GM19468 (cell line): ENCODE data around the gene NEB.
"Not testable (repeated sequence)": the region's sequence is repeated elsewhere in the genome, so short reads cannot be mapped to it uniquely, and the experiment has no call there.

ENCODE experiments used
- ATAC-seq: cut with Tn5 transposase; IDR thresholded peaks from one replicate; pipeline ENCODE4 v1.9.1; 2021; ENCODE audit warnings: mild to moderate bottlenecking, moderate library complexity, moderate number of reproducible peaks; ENCODE audit not compliant: unreplicated experiment; ENCODE audit errors: extremely low read depth

Gene NEB

GRCh38 chr2:151620761-151621160, 113.5 kb downstream of the NEB start:
- ATAC-seq, result no peak

DNA sequence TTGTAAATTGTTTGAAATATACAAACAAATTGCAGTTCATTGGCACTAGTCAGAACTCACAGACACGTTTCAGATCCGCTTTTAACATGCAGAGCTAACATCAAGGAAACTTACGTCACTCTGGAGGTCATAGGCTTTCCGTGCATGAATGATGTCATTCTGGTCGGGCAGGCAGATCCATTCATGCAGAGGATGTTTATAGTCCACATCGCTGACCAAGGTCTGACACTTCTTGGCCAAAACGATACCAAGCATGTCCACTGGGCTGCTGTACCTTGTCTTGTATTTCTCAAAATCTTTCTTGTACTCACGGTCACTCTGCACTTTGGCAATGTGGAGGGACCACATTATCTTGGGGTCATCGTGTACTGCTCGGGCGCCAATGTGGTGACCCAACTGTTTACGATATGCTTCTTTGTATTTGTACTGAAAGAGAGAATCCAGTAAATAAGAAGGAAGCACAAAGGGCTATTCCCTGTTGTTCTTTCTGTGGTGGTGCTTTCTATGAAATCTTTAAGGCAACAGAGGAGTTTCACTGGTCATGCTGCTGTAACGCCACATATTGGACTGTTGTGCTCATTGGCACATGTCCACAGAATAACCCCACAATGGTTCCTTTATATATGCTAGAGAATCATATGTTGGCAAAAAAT, 114.8 kb downstream of the NEB start:
- no peak for ATAC-seq

- no peak for ATAC-seq
Measured at GRCh38 chr2:151616760-151617339, 117.4 kb downstream of the NEB start.

DNA sequence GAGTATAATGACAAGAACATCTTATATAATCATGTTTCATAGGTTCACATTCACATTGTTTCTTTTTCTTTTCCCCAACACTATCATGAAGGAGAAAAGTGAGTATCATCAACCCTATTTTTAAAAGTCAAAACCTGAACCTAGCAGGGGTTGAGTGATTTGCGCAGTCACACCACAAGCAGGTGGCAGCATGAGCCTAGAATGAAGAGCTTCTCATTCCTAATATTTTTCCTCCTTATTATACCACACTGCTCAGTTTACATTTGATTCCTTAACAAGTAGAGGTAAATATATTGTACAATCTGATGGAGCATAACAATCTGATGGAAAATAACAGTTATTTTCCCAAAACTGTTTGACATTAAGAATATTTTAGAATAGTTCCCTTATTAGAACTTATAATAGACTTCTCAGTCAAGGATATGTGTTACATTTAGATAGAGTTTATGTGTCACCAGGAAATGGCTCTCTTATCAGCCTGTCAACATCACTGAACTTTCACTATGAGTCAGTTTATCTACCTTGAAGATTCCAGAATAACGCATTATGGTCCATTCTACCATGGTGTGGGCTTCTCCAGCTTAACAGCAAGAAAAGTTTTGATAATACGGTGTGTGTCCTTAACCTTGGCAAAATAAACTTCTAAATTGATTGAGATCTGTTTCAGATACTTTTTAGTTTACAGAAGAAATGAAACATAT, 119.5 kb downstream of the NEB start:
- no peak for ATAC-seq

DNA sequence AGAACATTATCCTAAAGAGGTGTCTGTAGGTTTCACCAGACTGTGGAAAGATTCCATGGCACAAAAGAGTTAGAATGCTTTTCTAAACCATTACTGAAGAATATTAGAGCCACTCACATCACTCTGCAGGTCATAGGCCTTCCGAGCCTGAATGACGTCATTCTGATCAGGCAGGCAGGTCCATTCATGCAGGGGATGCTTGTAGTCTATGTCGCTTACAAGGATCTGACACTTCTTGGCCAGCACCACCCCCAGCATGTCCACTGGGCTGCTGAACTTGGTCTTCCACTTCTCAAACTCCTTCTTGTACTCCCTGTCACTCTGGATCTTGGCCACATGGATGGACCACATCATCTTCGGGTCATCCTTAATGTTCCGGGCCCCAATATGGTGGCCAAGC, 120.1 kb downstream of the NEB start:
- no peak for ATAC-seq

GRCh38 chr2:151611351-151611750, 122.9 kb downstream of the NEB start:
- ATAC-seq, result no peak

GRCh38 chr2:151610310-151610709, 124.0 kb downstream of the NEB start:
- ATAC-seq, result no peak

GRCh38 chr2:151609705-151610104, 124.6 kb downstream of the NEB start:
- ATAC-seq, result no peak

DNA sequence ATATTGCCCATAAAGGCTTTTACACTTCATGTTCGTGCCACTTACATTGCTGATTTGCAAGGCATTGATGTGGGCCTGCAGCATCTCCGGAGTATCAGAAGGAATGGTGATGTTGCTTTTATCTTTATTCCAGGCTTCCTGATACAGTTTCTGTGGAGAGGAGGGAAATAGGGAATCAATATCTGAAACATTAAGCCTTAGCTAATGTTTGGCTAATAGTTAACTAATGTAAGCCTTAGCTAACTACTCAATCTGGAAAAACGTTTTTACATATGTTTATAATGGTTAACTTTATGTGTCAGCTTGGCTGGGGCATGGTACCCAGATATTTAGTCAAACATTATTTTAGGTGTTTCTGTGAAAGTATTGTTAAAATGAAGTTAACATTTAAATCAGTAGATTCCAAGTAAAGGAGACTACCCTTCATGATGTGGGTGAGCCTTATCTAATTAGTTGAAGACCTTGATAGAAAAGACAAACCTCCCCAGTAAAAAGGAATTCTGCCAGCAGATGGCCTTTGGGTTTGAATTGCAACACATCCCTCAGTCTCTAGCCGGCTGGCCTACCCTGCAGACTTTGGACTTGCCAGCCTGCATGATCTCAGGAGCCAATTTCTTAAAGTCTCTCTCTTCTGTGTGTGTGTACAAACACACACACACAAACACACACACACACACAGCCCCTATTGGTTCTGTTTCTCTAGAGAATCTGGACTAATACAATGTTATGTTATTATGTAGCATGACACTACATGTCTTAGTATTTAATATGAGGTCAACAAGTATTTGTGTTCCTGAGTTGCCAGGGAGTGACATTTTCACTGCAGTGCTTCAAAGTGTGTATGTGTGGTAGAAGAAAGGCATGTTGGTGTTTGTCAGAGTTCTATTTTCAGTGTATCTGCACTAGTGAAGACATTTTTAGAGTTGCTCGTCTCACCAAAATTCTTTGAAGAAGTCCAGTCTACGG, 126.5 kb downstream of the NEB start:
- ATAC-seq, result not testable (repeated sequence)

DNA sequence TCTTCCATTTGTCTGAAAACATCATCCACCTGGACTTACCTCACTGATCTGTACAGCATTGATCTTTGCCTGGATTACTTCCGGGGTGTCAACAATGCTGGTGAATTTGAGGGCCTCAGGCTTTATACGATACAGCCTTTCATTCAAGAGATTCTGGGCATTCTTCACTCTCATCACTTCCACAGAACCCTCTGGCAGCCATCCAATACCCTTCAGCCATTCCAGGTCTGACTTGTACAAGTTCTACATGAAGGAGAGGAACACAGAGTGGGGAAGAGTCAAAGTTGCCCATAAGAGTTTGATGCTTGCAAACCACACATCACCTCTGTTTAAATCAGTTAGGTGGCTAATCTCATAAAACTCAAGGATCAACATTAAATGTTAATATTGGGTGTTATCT, 130.7 kb downstream of the NEB start:
- not testable (repeated sequence) for ATAC-seq

- not testable (repeated sequence) for ATAC-seq
Measured at GRCh38 chr2:151602402-151602801, 131.9 kb downstream of the NEB start.

DNA sequence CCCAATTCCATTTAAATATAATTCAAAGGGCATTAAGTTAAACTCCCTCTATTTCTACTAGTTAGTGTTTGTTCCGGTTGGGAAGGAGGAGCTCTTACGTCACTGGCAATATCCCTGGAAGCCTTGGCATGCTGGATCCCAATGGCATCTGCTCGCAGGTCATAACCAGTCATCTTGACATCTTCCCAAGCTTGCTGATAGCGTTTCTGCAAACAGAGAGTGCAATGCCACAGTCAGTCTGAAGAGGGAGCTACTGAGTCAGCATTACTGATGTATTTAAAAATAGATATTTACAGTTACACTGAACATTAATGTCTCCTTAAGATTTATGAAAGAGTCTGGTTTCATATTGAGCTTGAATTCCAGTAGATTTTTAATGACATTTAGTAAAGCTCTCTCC, 132.5 kb downstream of the NEB start:
- ATAC-seq, result peak; percentile 67

DNA sequence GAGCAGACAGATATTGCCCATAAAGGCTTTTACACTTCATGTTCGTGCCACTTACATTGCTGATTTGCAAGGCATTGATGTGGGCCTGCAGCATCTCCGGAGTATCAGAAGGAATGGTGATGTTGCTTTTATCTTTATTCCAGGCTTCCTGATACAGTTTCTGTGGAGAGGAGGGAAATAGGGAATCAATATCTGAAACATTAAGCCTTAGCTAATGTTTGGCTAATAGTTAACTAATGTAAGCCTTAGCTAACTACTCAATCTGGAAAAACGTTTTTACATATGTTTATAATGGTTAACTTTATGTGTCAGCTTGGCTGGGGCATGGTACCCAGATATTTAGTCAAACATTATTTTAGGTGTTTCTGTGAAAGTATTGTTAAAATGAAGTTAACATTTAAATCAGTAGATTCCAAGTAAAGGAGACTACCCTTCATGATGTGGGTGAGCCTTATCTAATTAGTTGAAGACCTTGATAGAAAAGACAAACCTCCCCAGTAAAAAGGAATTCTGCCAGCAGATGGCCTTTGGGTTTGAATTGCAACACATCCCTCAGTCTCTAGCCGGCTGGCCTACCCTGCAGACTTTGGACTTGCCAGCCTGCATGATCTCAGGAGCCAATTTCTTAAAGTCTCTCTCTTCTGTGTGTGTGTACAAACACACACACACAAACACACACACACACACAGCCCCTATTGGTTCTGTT, 137.2 kb downstream of the NEB start:
- ATAC-seq, result not testable (repeated sequence)

GRCh38 chr2:151591908-151592255, 142.4 kb downstream of the NEB start:
- not testable (repeated sequence) for ATAC-seq

GRCh38 chr2:151591250-151591907, 142.9 kb downstream of the NEB start:
- not testable (repeated sequence) for ATAC-seq

GRCh38 chr2:151581300-151581699, 153.0 kb downstream of the NEB start:
- ATAC-seq, result not testable (repeated sequence)

DNA sequence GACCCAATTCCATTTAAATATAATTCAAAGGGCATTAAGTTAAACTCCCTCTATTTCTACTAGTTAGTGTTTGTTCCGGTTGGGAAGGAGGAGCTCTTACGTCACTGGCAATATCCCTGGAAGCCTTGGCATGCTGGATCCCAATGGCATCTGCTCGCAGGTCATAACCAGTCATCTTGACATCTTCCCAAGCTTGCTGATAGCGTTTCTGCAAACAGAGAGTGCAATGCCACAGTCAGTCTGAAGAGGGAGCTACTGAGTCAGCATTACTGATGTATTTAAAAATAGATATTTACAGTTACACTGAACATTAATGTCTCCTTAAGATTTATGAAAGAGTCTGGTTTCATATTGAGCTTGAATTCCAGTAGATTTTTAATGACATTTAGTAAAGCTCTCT, 153.6 kb downstream of the NEB start:
- ATAC-seq, result not testable (repeated sequence)

DNA sequence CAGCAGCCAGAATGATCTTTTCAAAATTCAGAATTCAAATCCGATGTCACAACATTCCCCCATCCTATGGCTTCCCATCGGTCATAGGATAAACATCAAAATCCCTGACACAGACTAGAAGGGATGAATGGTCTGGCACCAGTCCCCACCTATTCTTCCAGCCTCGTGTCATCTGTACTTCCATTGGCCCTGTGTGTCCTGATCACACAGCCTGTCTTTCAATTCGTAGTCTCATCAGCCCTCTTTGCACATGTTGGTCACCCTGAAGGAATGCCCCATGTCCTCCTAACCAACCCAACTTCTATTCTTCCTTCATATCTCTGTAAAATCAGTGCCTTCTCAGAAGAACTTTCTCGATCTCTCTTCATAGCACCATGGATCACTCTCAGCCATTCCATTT, 157.2 kb downstream of the NEB start:
- ATAC-seq, result no peak

DNA sequence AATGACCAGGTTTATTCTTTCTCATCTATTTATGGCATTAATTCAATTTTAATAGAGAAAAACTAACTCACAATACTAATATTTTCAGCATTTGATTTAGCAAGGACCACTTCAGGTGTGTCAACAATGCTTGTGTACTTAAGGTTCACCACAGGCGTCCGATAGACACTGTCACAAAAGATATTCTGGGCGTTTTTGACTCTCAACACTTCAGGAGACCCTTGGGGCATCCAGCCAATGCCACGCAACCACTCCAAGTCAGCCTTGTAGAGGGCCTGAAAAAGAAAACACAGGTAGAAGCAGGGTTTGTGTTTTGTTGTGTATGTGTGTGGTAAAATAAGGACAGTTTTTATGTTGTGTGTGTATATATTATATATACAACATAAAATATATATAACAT, 158.2 kb downstream of the NEB start:
- no peak for ATAC-seq
